Measurements from ENCODE around the gene CD2BP2. TPM values are rescaled to one million over a fixed set of nuclear protein-coding genes. Genes with fewer than 3 reads are reported as not detected.

Gene CD2BP2
- total RNA-seq, 1 experiment from 2014 or later: 65.8 TPM

GRCh38 chr16:30382111-30382881, 27.2 kb upstream of the CD2BP2 start, which contains the start of gene SEPTIN1:
Gene SEPTIN1, minus strand, starts transcription at chr16:30382561. Its CDS starts 19 bp downstream, at chr16:30382542.
- no peaks in the 10 kb centered on the region for H3K27me3 Mint-ChIP-seq (ENCODE audit: unreplicated experiment)
- TF ChIP-seq, protein P1, sequence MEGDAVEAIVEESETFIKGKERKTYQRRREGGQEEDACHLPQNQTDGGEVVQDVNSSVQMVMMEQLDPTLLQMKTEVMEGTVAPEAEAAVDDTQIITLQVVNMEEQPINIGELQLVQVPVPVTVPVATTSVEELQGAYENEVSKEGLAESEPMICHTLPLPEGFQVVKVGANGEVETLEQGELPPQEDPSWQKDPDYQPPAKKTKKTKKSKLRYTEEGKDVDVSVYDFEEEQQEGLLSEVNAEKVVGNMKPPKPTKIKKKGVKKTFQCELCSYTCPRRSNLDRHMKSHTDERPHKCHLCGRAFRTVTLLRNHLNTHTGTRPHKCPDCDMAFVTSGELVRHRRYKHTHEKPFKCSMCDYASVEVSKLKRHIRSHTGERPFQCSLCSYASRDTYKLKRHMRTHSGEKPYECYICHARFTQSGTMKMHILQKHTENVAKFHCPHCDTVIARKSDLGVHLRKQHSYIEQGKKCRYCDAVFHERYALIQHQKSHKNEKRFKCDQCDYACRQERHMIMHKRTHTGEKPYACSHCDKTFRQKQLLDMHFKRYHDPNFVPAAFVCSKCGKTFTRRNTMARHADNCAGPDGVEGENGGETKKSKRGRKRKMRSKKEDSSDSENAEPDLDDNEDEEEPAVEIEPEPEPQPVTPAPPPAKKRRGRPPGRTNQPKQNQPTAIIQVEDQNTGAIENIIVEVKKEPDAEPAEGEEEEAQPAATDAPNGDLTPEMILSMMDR (IDR thresholded peaks at IDR 0.05; ENCODE audit: unreplicated experiment): no peak
- CTCF ChIA-PET: interaction anchor here (1.7 kb wide), 1 partner anchor 13 kb away, joined by 4 read pairs; the partner anchor contains the start of gene ZNF48
- H3K4me3 Mint-ChIP-seq (ENCODE audit: low read depth, unreplicated experiment): no peak within 1 kb of the TSS
- BruUV-seq (replicated peaks): no TSS peak
- H3K4me1 Mint-ChIP-seq (ENCODE audit: low read depth, unreplicated experiment): peaks cover 20% of the 10 kb centered on the region
- intact Hi-C loops (cut with micrococcal nuclease; ENCODE audit: unreplicated experiment): no loop called here
- no peaks in the 10 kb centered on the region for H3K9me3 Mint-ChIP-seq (ENCODE audit: low read depth, unreplicated experiment)
- peak within 1 kb of the TSS; percentile 50 for H3K27ac Mint-ChIP-seq (ENCODE audit: unreplicated experiment)
- H3K36me3 Mint-ChIP-seq (ENCODE audit: insufficient read depth, unreplicated experiment): peaks cover 41% of the 10 kb centered on the region
- no peak for DNase-seq

DNA sequence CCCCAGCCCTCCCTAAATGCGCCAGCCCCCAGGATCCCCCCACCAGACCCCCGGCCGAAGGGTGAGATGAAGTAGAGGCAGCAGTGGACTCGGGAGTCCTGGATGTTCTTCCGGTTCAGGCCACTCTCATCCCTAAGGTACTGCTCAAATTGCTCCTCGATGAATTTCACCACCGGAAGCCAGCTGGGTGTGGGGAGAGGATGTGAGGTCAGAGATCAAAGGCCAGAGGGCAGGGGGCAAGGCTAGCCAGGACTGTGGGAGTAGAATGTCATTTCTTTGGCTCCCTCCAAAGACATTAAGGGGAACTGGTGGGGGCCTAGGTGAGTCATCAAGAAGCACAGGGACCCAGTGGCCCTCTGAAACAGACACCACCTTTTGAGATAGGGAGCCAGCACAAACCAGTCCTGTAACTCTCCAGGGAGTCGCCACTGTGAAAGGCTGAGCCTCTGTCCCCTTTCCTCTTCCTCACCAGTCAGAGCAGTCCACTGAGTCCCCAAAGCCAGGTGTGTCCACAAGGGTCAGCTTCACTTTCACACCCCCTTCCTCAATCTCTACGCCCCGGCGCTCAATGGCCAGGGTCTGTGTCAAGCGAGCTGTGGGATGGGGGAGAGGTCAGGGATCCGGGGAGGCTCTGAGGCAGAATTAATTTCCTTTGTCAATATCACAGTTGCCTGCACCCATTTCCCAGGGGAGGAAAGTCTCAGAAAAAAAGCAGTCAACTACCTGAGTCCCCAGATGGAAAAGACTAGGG, 26.4 kb upstream of the CD2BP2 start:
- TF ChIP-seq, protein P1 (IDR thresholded peaks at IDR 0.05; ENCODE audit: unreplicated experiment): no peak
- intact Hi-C loops (cut with micrococcal nuclease; ENCODE audit: unreplicated experiment): no loop called here
- BruUV-seq (replicated peaks): no TSS peak
- CTCF ChIA-PET: interaction anchor here (0.7 kb wide), 1 partner anchor 15 kb away, joined by 3 read pairs; no protein-coding TSS in a partner anchor
- Mint-ChIP-seq H3K27me3 (ENCODE audit: unreplicated experiment) (no peaks in the 10 kb centered on the region), H3K27ac (ENCODE audit: unreplicated experiment) (no peak overlapping the region), H3K36me3 (ENCODE audit: insufficient read depth, unreplicated experiment) (peaks cover 44% of the 10 kb centered on the region), H3K9me3 (ENCODE audit: low read depth, unreplicated experiment) (no peaks in the 10 kb centered on the region), H3K4me3 (ENCODE audit: low read depth, unreplicated experiment) (no peak overlapping the region), H3K4me1 (ENCODE audit: low read depth, unreplicated experiment) (peaks cover 24% of the 10 kb centered on the region)
- DNase-seq: no peak

DNA sequence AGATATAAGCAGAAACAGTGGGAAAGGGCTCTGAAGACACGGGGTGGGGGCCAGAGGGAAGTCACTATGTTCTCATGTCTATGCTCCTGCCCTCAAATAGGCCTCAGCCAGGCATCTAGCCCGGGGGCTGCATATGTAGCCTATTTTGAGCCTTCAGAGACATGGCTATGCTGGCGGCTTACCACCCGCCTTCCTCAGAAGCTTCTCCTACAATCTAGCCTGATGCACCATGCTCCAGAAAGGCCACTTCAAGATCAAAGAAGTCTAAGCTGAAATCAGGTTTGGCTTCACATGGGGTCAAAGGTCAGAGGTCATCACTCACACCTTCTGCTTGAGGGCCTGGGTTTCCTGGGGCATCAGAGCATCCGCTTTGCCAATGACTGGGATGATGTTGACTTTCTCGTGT, 25.7 kb upstream of the CD2BP2 start:
- Mint-ChIP-seq H3K27ac (ENCODE audit: unreplicated experiment) (no peak overlapping the region), H3K4me3 (ENCODE audit: low read depth, unreplicated experiment) (no peak overlapping the region)
- TF ChIP-seq, protein P1 (IDR thresholded peaks at IDR 0.05; ENCODE audit: unreplicated experiment): no peak

GRCh38 chr16:30380072-30380802, 25.1 kb upstream of the CD2BP2 start:
- CTCF ChIA-PET: no interaction called here
- TF ChIP-seq, protein P1 (IDR thresholded peaks at IDR 0.05; ENCODE audit: unreplicated experiment): no peak
- peaks cover 24% of the 10 kb centered on the region for H3K4me1 Mint-ChIP-seq (ENCODE audit: low read depth, unreplicated experiment)
- H3K27me3 Mint-ChIP-seq (ENCODE audit: unreplicated experiment): no peaks in the 10 kb centered on the region
- no peak for DNase-seq
- BruUV-seq (replicated peaks): TSS peak; percentile 64
- intact Hi-C loops (cut with micrococcal nuclease; ENCODE audit: unreplicated experiment): no loop called here
- no peaks in the 10 kb centered on the region for H3K9me3 Mint-ChIP-seq (ENCODE audit: low read depth, unreplicated experiment)
- H3K27ac Mint-ChIP-seq (ENCODE audit: unreplicated experiment): peak overlapping the region; percentile 4
- H3K36me3 Mint-ChIP-seq (ENCODE audit: insufficient read depth, unreplicated experiment): peaks cover 44% of the 10 kb centered on the region
- peak overlapping the region; percentile 99 for H3K4me3 Mint-ChIP-seq (ENCODE audit: low read depth, unreplicated experiment)

More for the DNA sequence above, 25.7 kb upstream of the CD2BP2 start:
- intact Hi-C loops (cut with micrococcal nuclease; ENCODE audit: unreplicated experiment): no loop called here
- no TSS peak for BruUV-seq (replicated peaks)
- Mint-ChIP-seq H3K4me1 (ENCODE audit: low read depth, unreplicated experiment) (peaks cover 24% of the 10 kb centered on the region), H3K36me3 (ENCODE audit: insufficient read depth, unreplicated experiment) (peaks cover 44% of the 10 kb centered on the region), H3K9me3 (ENCODE audit: low read depth, unreplicated experiment) (no peaks in the 10 kb centered on the region), H3K27me3 (ENCODE audit: unreplicated experiment) (no peaks in the 10 kb centered on the region)
- DNase-seq: no peak
- CTCF ChIA-PET: interaction anchor here (0.7 kb wide), 1 partner anchor 15 kb away, joined by 3 read pairs; no protein-coding TSS in a partner anchor
